MCF 10A (cell line): ENCODE results near the gene MSH6. TPM values are rescaled to one million over a fixed set of nuclear protein-coding genes. Genes with fewer than 3 reads are reported as not detected.

Experiments
- BruUV-seq: library from RNA; stranded (reverse); fragments of 400-500 nt; replicated peaks from 2 replicates; lab custom pipeline; 2021; lab: Mats Ljungman, UMichigan
- CTCF ChIA-PET: fragments of 300-600 bp; sonication (Branson Sonifier 250); formaldehyde crosslinking; extraction: SDS; loops from one replicate; lab custom pipeline; 2021; ENCODE audit warnings: antibody characterized with exemption, inconsistent platforms; lab: Yijun Ruan, JAX
- POLR2A ChIA-PET: fragments of 300-600, 350-650 bp; sonication (Branson Sonifier 250); formaldehyde crosslinking; extraction: SDS; loops from one replicate; lab custom pipeline; 2020; ENCODE audit warnings: antibody characterized with exemption, inconsistent platforms; lab: Yijun Ruan, JAX
- DNase-seq: peaks from one replicate; pipeline ENCODE4 v3.0.0-alpha.2; 2018; ENCODE audit not compliant: unreplicated experiment
- H3K27ac Mint-ChIP-seq: one replicate; pipeline ENCODE4 v1.8.0; 2022; ENCODE audit warnings: mild to moderate bottlenecking, low read depth, mixed read lengths; ENCODE audit not compliant: unreplicated experiment
- H3K27me3 Mint-ChIP-seq: one replicate; pipeline ENCODE4 v1.8.0; 2022; ENCODE audit warnings: mixed read lengths; ENCODE audit not compliant: insufficient read depth, unreplicated experiment
- H3K36me3 Mint-ChIP-seq: one replicate; pipeline ENCODE4 v1.8.0; 2022; ENCODE audit warnings: mild to moderate bottlenecking, moderate library complexity, mixed read lengths; ENCODE audit not compliant: insufficient read depth, unreplicated experiment
- H3K4me1 Mint-ChIP-seq: one replicate; pipeline ENCODE4 v1.8.0; 2022; ENCODE audit warnings: mixed read lengths; ENCODE audit not compliant: insufficient read depth, unreplicated experiment
- H3K4me3 Mint-ChIP-seq: one replicate; pipeline ENCODE4 v1.8.0; 2022; ENCODE audit warnings: mild to moderate bottlenecking, moderate library complexity, mixed read lengths; ENCODE audit not compliant: unreplicated experiment
- H3K9me3 Mint-ChIP-seq: one replicate; pipeline ENCODE4 v1.8.0; 2022; ENCODE audit warnings: mixed read lengths; ENCODE audit not compliant: unreplicated experiment
- intact Hi-C: fragments of 100-400 bp; cut with micrococcal nuclease; formaldehyde crosslinking; loops from 2 replicates; pipeline ENCODE4 v1.14.1; 2022
- total RNA-seq: library from RNA; stranded (reverse); gene quantifications from 2 replicates; pipeline ENCODE4 v1.2.3, GENCODE V29; 2022
- TF ChIP-seq, protein P1 (sequence below): fragments of 200-600 bp; IDR thresholded peaks from one replicate; pipeline ENCODE4 v1.8.0; 2022; ENCODE audit warnings: antibody characterized with exemption, mild to moderate bottlenecking; ENCODE audit not compliant: unreplicated experiment

Gene MSH6
- total RNA-seq, 1 experiment from 2014 or later, result 45.3 TPM

DNA sequence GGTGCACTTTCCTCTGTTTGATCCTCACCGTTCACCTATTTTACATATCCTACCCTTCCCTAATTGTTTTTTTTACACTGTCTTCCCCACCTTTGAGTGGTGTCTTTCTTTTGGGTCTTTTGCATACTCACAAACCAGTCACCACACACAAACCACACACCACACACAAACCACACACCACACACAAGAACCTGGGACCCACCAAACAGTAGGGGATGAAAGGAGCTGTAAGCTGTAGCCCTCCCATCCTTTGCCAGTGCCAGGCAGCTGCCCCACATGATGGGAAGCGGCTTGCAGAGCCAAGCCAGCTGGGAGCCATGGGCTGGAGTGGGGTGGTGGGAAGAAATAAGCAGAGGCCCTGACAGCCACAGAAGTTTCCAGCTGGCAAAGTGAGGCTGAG lies 38.9 kb upstream of the MSH6 start:
- ChIA-PET CTCF (interaction anchor here (0.6 to 0.8 kb wide), 3 partner anchors 19 to 497 kb away, joined by 3 to 4 read pairs (median 3); no protein-coding TSS in a partner anchor), POLR2A (no interaction called here)
- no peaks in the 10 kb centered on the region for H3K36me3 Mint-ChIP-seq
- peaks cover 18% of the 10 kb centered on the region for H3K27me3 Mint-ChIP-seq
- no peak for DNase-seq
- intact Hi-C loops, result no loop called here
- TF ChIP-seq, protein P1, sequence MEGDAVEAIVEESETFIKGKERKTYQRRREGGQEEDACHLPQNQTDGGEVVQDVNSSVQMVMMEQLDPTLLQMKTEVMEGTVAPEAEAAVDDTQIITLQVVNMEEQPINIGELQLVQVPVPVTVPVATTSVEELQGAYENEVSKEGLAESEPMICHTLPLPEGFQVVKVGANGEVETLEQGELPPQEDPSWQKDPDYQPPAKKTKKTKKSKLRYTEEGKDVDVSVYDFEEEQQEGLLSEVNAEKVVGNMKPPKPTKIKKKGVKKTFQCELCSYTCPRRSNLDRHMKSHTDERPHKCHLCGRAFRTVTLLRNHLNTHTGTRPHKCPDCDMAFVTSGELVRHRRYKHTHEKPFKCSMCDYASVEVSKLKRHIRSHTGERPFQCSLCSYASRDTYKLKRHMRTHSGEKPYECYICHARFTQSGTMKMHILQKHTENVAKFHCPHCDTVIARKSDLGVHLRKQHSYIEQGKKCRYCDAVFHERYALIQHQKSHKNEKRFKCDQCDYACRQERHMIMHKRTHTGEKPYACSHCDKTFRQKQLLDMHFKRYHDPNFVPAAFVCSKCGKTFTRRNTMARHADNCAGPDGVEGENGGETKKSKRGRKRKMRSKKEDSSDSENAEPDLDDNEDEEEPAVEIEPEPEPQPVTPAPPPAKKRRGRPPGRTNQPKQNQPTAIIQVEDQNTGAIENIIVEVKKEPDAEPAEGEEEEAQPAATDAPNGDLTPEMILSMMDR, result no peak
- no peak overlapping the region for H3K27ac Mint-ChIP-seq
- no peaks in the 10 kb centered on the region for H3K4me1 Mint-ChIP-seq
- H3K9me3 Mint-ChIP-seq, result no peaks in the 10 kb centered on the region
- BruUV-seq, result no TSS peak
- H3K4me3 Mint-ChIP-seq, result no peak overlapping the region

DNA sequence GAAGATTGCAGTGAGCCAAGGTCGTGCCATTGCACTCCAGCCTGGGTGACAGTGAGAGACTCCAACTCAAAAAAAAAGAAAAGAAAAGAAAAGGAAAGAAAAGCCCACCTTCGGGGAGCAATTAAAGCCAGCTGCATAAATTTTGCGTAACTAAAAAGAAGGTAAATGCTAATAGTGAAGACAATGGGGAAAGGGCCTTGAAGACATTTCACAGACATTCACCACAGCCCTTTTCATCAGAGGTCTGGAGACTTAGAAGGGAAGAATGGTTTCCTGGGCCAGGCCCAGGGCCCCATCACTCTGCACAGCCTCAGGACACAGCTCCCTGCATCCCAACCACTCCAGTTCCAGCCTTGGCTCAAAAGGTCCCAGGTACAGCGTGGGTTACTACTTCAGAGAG lies 35.1 kb upstream of the MSH6 start:
- no peaks in the 10 kb centered on the region for H3K36me3 Mint-ChIP-seq
- no peaks in the 10 kb centered on the region for H3K9me3 Mint-ChIP-seq
- peaks cover 18% of the 10 kb centered on the region for H3K27me3 Mint-ChIP-seq
- TF ChIP-seq, protein P1, result no peak
- H3K4me1 Mint-ChIP-seq, result peaks cover 11% of the 10 kb centered on the region
- no peak overlapping the region for H3K4me3 Mint-ChIP-seq
- no peak overlapping the region for H3K27ac Mint-ChIP-seq
- no peak for DNase-seq
- ChIA-PET POLR2A (no interaction called here), CTCF (interaction anchor here (0.7 kb wide), 1 partner anchor 28 kb away, joined by 3 read pairs; no protein-coding TSS in a partner anchor)
- no TSS peak for BruUV-seq
- intact Hi-C loops, result no loop called here

DNA sequence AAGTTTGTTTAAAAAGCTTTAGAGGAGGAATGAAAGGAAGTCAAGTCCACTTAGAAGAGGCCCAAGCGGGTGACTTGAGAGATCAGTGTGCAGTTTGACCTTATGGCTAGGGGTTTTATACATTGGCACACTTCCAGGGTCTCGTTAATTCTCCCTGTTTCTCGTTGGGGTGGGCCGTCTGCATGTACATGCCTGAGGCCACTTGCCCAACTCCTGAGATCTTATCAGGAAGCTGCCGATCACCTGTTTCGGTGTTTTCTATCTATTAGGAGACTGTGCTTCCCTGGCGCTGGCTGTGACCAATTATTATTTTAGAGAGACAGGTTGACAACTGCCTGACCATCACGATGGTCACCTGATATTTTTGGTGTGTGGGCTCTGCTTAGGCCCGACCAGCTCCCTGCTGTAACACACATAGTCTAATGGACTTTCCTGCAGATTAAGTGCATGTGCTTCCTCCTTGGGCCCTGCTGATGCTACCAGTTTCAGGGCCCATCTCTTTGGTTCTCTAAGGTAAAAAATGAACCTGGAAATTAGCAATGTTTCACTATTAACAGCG lies 31.0 kb upstream of the MSH6 start:
- TF ChIP-seq, protein P1, result no peak
- Mint-ChIP-seq H3K27ac (peak overlapping the region; percentile 83), H3K4me3 (peak overlapping the region; percentile 49), H3K9me3 (no peaks in the 10 kb centered on the region), H3K36me3 (no peaks in the 10 kb centered on the region), H3K4me1 (peaks cover 11% of the 10 kb centered on the region), H3K27me3 (no peaks in the 10 kb centered on the region)
- POLR2A ChIA-PET, result interaction anchor here (0.7 kb wide), 1 partner anchor 141 kb away, joined by 3 read pairs; no protein-coding TSS in a partner anchor
- no peak for DNase-seq
- CTCF ChIA-PET, result interaction anchor here (1.6 to 2.3 kb wide), 2 partner anchors 14 to 16 kb away, joined by 5 to 16 read pairs; no protein-coding TSS in a partner anchor
- no TSS peak for BruUV-seq
- intact Hi-C loops, result loop anchor here (5.0 kb wide), 1 partner anchor 120 kb away; no protein-coding TSS in a partner anchor

DNA sequence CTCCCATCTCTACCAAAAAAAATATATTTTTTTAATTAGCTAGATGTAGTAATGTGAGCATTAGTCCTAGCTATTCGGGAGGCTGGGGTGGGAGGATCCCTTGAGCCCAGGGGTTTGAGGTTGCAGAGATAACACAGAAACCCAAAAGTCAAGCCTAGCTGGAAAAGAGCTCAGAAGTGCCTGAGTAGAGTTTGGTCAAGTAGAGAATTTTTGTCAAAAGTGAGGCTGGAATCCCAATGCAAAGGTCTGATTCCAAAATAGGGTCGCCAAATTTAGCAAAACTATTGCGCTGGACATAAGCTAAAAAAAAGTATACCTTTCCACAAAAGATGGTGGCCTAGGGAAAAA lies 15.5 kb upstream of the MSH6 start:
- peaks cover 7% of the 10 kb centered on the region for H3K4me1 Mint-ChIP-seq
- ChIA-PET POLR2A (interaction anchor here (0.6 to 2.4 kb wide), 6 partner anchors 10 to 365 kb away, joined by 3 to 15 read pairs (median 4); partner anchors contain the start of genes MSH2 and MSH6), CTCF (interaction anchor here (0.5 to 11.3 kb wide), 67 partner anchors 9 to 777 kb away, joined by 3 to 319 read pairs (median 4); partner anchors contain the start of genes FBXO11 and MSH2)
- BruUV-seq, result no TSS peak
- no peak for DNase-seq
- no peak overlapping the region for H3K4me3 Mint-ChIP-seq
- H3K9me3 Mint-ChIP-seq, result peaks cover 11% of the 10 kb centered on the region
- H3K36me3 Mint-ChIP-seq, result no peaks in the 10 kb centered on the region
- TF ChIP-seq, protein P1, result no peak
- no peak overlapping the region for H3K27ac Mint-ChIP-seq
- H3K27me3 Mint-ChIP-seq, result no peaks in the 10 kb centered on the region
- intact Hi-C loops, result loop anchor here (1.0 kb wide), 2 partner anchors 330 to 432 kb away; no protein-coding TSS in a partner anchor
